ENCODE results near the gene POC1B.

POC1B gene

DNA sequence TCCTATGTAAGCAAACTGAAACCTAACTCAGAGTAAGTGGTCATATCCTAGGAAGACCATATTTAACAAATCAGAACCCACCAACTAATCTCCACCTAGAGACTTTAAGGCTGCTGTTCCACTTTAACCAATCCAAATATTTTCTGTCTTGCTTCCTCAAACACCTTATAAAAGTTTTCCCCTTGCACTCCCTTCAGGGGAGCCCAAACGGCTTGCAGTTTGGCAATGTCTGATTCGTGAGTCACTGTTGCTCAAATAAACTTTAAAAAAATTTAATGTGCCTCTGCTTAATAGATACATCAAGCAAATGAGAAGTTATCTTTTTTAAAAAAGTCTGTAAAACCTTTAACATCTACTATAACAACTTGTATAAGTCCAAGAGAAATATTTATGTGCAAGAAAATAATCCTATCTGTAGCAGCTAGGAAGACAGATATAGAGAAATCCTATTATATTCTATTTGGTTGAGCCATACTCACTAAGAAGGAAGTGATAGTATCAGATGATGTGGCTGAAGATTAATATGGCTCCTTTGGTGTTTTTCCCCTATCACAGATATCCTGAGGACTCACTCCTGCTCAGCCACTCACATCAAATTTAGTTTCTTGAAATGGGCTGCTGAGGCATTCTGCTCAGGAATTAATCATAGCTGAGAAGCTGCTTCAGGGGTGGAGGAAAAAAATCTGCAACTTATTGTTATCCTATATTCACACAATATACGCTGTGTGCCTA, 108.4 kb downstream of the POC1B start:
- peak; percentile 56 for DNase-seq

DNA sequence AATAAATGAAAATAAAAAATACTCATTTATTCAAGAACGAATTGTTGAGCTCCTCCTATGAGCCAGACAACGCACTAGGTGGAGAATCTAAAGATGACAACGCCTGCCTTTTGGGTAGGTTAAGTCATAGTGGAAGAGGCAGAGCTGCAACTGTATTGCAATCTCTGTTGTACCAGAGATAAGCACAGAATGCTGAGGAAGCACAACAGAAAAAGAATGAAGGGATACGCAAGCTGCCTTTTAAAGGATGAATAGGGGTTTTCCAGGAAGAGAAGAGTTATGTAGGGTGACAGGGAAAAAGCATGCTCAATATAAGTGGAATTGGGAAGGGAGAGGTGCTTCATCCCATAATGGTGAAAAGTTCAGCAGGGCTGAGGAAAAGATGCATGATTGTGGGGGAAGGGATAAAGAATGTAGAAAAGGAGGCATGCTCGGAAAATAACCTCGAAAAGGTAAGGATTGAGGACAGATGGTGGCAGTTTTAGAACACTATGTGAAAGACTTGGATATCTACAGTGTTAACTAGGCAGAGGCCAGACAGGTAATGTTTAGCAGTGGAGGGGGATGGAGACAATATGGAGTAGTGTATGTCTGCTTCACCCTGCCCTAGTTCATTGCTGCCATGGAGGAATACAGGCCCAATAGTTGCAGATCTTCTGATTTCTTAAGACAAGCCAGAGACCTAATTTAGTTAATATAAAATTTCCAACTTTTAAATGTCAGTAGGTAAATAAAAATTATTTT, 109.6 kb downstream of the POC1B start:
- DNase-seq: no peak

DNA sequence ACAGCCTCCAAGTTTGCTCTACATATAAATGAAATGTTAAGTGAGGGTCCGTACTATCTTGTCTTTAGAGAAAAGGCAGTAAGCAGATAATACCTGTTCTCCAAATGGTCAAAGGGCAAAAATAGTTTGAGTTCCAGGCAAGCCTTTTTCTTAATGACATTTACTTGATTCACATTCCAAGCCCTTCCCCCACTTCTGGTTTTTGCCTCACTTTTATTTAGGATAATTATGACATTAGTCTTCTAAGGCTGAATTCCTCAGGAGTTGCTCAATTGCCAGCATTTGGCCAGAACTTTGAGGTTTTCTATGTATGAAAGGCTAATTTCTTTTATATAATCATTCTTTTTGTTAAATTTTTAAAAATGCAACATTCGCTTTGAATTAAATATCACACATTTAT, 111.0 kb downstream of the POC1B start:
- peak; percentile 72 for DNase-seq

DNA sequence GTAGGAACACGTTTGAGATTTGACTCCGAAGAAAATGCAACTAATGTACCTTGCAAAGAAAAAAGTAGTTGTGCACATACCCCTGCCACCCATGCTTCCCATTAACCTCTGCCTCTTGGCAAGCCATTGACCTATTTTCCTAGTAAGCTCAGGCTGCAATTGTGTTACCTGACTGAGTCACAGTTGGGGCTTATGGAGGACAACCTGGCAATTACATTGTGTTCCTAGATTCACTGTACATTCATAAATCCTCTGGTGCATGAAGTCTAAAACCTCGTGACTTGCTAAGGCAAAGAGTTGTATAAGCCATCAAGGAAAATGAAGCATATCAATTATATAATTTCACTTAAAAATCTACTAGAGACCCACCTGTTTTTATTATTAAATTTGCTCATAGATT, 111.5 kb downstream of the POC1B start:
- DNase-seq: no peak

DNA sequence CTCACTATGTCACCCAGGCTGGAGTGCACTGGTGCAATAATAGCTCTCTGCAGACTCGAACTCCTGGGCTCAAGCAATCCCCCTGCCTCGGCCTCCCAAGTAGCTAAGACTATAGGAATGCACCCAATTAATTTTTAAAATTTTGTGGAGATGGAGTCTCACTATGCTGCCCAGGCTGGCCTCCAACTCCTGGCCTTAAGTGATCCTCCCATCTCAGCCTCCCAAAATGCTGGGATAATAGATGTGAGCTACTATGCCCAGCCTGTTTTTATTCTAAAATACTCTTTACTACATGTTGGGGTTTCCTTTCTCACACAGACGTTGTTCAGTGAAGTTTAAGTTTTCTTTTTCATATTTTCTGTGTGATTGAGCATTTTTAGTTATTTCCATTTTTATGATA, 112.6 kb downstream of the POC1B start:
- DNase-seq: no peak

DNA sequence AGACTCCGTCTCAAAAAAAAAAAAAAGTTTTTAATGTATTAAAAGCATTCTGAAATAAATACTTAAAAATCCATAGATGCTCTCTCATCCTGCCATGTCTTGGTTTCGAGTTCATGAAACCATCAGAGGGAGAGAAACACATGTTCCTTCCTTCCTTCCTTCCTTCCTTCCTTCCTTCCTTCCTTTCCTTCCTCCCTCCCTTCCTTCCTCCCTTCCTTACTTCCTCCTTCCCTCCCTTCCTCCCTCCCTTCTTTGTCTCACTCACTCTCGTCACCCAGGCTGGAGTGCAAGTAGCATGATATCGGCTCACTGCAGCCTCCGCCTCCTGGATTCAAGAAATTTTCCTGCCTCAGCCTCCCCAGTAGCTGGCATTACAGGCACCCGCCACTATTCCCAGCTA, 113.2 kb downstream of the POC1B start:
- no peak for DNase-seq

DNA sequence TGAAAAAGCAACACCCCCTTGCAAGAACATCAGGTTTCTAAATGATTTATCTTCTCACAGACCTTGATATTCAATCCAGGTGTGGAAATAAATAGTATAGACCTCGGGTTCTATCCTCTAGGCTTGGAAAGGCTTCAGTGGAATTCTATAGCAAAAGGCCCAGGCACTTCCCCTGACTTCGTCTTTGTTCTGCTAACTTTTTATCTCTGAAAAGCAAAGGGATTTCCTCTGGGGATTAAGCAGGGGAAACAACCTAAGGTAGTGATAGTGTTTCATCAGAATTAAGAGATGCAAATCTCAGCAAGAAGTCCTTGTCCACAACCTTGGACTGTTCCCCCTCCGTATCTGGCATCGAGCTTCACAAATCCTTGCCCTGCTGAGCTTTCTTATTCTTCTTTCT, 114.0 kb downstream of the POC1B start:
- no peak for DNase-seq

DNA sequence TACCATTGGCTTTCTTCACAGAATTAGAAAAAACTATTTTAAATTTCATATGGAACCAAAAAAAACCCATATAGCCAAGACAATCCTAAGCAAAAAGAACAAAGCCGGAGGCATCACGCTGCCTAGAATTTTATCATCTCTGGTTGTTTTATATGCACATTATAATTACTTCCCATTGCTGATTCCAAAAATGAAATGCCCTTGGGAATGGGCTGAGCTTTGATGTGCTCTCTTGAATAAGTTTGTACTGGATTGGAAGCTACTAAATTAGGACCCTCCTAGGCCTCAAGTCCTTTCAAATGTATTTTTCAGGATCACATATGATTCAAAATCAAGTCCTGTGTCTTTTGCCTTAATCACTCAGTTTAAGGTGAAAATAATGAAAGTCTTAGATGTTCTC, 114.6 kb downstream of the POC1B start:
- no peak for DNase-seq

DNA sequence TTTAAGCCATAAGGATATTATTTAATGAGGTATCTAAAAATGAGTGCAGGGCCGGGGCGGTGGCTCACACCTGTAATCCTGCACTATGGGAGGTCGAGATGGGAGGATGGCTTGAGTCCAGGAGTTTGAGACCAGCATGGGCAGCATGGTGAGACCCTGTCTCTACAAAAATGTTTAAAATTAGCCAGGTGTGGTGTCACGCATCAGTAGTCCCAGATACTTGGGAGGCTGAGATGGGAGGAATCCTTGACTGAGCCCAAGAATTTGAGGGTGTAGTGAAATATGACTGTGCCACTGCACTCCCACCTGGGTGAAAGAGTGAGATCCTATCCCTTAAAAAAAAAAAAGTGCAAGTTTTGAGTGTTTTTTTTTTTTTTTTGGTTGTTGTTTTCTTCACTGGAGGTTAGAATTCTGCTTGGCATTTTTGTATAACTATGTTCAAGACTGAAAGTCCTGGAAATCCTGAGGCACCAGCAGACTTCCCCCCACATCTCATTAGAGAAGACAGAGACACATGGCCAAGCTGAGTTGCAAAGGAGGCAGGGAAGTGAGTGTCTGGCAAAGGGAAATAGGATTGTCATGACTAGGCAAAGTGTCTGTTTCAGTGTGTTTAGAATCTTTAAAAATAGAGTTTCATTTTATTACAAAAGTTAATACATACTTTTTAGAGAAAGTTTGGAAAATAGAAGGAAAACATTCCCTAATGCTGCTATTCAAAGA, 120.1 kb downstream of the POC1B start:
- no peak for DNase-seq

DNA sequence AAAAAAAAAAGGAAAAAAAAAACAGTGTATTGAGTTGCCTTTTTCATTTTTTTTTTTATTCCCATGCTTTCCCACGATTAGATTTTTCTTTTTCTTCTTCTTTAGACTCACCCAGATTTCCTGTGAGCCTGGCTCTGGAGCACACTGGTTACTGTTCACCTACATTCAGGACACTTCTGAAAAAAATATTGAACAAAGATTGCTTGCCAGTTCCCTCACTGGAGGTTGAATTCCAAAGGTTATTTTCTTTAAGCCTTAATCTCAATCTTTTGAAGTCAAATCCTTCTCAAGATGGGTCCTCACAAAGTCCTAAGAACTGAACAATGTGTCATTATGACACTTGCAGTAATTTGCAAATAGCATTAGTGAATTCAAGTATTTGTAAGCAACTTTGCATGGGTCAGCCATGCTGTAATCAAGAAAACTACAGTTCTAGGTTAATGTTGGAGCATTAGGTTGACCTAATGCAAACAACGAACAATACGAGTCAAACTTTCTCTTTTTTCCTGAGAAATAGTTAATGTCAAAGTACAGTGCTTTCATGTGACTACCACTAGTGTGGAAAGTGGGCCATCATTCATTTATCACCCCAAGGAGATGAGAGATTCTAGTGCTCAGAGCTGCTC, 124.3 kb downstream of the POC1B start:
- no peak for DNase-seq

DNA sequence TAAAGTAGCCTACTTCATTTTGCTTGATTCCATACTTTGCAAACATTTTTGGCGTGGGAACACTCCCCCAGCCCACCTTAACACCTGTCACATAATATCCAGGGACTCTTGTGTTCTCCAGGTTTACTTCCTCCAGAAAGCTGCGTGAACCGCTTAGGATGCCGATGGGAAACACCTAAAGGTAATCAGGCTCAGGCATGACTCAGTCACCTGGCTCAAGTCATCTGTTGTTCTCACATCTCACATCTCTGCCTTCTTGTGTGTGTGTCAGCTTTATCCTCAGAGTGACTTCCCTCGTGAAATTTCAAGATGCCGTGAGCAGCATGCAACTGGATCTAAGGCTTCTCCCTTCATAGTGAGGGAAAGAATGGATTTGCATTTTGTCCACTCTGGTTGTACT, 125.4 kb downstream of the POC1B start:
- no peak for DNase-seq

DNA sequence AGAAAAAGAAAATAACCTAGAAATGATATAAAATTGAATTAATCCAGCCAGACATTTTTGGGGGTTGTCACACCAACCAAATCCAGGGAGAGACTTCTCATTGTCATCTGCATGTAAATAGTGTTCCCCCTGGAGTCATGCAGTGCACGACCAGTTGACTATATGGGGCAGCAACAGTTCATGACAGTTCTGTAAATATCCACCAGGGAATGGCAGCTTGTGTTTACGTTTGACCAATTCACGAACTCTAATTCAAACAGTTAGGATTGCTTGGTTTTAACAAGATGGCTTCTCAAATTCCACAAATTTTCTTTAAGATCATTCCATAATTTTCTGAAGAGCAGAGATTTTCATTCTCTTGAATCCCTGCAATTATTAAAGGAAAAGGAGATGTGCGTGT, 130.1 kb downstream of the POC1B start:
- DNase-seq: no peak

DNA sequence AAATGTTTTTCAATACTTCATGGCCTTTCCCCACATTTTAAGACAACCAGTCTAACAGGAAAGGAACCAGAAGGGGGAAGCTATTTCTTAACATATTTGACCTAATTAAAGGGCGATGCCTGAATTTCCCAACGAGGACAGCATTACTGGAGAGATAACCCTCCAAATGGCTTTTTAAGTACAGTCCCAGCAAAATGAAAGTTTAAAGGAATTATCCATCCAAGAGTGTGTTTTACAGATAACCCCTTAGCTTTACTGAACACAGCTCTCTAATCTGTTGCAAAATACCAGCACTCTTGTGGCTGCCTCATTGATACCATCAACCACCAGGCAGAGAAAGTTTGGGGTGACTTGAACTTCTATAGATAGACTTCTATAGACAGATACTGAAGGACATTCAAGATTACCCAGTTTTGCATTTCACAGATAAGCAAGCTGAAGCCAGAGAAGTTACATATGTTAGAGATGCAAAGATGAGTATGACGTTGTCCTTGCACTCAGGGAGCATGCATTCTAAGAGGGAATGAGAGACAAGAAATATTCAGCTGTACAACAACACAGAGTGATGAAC, 132.2 kb downstream of the POC1B start:
- no peak for DNase-seq

DNA sequence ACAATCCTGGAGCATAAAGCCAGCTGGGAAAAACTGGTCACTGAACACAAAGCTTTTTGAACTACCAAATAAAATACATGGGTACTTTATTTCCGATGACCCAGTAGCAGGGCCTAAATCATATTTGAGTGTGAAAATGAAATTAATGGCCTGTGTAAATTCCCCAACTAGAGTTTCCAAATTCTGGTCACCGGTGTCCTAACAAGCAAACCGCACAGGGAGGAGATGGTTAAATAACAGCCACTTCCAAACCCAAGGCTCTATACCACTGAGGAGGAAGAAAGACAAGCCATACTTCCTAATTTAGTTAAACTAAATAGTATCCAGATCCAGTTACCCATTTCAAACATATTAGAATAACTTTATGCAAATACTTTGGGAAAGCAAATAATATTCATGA, 133.5 kb downstream of the POC1B start:
- no peak for DNase-seq

DNA sequence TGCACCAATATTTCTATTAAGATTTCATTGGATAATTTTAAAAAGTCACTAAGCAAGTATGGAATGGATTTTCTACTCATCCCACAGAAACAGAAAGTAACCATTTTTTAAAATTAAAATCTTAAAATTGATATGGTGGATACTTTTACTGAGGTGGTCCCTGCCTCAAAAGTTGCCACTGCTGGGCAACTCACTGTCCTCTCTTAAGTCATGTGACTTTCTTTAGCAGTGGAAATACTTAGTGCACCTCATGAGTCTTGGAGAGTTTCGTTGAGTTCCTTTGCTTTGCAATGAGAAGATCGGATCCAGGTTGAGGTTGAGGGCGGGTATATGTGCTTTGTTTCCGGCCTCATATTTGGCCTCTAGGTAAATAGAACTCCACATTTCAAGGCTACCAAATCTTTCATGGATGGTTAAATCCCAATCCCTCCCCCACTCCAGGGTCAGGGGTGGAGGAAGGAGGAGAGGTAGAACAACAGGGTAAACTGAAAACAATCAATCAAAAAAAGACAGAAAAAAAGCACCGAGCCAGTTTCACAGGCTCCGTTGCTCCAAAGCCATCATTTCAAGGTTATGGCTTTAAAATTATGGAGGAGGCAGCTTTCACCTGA, 134.0 kb downstream of the POC1B start:
- DNase-seq: no peak

DNA sequence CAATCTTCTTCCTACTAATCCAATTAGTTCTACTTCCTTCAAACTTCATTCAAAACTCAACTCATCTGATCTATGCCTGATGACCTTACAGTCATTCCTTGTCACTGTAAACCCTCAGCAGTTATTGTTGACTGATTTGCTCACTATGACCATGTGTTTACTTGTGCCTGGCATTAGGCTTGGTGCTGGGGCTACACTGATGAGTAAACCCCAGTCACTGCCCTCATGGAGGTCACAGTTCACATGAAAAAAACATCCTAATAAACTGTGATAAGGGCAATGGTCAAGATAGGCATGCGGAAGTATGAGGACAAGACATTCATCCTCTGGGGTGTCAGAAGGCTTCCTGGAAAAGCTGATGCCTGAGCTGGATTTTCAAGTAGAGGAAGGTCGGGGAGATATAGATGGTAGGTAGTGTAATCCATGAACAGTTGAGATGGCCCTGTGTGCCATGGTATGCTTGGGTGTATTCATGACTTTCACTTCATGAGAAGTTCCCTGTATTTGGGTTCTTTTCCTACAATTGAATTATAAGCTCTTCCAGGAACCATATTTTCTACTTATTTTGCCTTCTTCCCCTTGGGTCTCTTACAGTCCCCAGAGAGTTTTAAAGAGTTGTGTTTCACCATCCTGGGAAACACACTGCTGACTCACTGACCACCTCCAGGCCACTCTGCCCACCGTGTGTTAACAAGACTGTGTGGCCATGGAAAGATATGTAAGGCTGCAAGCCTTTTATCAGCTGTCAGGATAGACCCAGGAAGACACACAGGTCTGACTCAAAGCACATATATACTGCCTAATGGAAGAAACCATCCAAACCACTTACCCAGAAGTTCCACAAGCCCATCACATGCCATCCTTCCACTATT, 134.8 kb downstream of the POC1B start:
- DNase-seq: peak; percentile 82

DNA sequence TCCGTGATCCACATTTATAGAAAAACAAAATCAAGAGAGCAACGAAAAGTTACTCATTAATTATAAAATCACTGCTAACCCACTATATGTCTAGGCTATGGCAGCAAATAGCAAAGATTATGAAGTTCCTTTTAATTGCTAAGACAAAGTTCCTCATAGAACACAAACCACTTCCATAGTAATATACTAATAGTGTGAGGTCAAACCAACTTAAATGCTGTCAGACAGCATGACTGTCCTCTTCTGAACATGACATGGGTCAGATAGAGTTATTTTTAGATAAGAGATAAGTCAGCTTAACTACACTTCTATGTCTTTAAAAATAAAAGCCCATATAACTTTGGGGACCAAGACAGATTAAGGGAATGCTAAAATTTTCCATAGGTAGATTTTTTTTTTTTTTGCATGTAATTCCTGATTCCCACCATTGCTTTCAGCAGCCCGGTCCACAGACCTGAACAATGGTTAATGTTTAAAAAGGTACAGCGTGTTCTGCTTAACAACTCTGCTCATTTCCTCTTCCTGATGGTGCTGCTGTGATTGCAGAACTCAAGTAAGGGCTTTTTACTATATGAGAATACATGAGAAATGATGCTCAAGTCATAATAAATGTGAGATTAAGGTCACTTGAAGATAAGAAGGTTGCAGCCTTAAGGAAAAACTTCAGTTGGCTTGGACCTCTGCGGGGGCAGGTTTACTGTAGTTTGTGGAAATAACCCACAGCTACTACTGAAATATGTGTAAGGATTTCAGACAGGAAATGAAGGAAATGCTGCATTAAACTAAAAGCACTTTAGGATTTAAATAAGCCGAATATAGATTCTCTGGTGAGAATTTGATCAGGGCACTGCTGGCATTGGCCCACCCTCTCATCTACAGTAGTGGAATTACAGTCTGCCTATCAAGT, 135.8 kb downstream of the POC1B start:
- peak; percentile 8 for DNase-seq

DNA sequence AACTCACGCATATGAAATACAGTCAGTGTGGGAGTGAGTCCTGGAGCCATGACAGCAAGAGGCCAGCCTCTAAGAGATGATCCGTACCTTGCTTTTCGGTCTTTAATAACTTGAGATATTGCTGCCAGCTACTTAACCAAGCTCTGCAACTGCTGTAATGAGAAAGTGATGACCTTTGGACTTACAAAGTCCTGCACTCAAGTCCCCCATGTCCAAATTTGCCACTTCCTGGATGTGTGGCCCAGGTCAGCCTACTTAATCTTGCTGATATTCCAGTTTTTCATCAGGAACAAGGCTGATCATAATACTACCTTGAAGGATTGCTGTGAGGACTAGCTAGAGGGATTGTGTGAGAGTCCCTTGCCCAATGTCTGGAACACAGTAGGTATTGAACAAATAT, 139.7 kb downstream of the POC1B start:
- no peak for DNase-seq

DNA sequence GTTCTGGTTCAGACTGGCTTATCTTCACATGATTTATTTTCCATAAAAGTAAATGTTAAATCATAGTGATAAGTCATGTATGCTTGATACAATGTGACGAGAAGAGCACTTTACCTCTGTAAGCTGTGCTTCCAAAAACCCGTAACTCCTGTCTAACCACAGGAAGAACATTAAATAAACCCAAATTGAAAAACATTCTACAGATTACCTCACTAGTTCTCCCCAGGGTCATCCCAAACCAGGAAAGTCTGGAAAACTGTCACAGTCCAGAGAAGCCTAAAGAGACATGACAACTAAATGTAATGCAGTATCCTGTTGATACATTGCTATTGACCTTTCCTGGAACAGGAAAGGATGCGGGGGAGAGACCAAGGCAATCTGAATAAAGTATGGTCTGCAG, 141.0 kb downstream of the POC1B start:
- DNase-seq: no peak

DNA sequence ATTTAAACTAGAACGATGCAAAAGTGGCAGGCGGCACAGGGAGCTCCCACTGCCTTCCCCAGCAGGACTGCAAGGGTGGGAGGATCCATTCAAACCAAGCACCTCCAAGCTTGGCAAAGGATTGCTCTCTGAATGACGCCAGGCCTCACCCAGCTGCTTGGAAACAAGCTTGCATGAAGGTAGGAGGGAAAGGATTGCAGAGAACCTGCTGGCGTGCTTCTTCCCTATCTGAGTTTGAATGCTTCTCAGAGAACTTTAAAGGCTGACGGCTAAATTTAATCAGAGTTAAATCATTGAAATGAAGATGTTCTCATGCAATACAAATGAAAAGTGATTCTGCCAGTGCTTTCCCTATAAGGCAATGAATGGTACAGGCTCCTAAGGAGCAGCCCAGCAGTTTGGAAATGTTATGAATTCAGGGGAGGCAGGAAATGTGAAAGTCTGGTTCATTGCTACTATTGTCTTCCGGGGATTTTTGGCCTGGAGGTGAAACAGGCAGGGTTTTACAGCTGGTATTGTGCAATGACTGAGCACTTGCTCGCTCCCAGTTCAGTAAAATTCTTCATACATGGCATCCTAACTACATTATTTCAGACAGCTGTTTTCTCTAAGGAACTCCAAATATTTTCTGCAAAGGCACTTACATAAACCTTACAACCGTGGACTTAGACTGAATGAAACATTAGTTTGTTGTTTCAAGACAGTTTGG, 141.6 kb downstream of the POC1B start:
- peak; percentile 90 for DNase-seq

All from EL (cell line).